T47D (cell line): ENCODE measurements around the gene MGLL.

Source experiments
- DNase-seq, 2 experiments: peaks; one replicate each; pipeline versions ENCODE4 v3.0.0 to v3.0.0-alpha.2; 2011 to 2012; ENCODE audit warnings: low read depth in 1 of 2, low spot score in 1 of 2
- JUND ChIP-seq: IDR thresholded peaks from 2 replicates; pipeline ENCODE4 v1.6.1; 2012; ENCODE audit warnings: low read depth
- in situ Hi-C: cut with HindIII; loops from 2 replicates; pipeline ENCODE4 v1.10.0; 2016; ENCODE audit warnings: low sequenced_read_pairs, low pct_unique_long_range_greater_than_20kb

Gene MGLL

GRCh38 chr3:127799476-127800222, 22.7 kb downstream of the MGLL start:
- DNase-seq: no peak
- in situ Hi-C loops: no loop called here
- no peak for TF ChIP-seq JUND

DNA sequence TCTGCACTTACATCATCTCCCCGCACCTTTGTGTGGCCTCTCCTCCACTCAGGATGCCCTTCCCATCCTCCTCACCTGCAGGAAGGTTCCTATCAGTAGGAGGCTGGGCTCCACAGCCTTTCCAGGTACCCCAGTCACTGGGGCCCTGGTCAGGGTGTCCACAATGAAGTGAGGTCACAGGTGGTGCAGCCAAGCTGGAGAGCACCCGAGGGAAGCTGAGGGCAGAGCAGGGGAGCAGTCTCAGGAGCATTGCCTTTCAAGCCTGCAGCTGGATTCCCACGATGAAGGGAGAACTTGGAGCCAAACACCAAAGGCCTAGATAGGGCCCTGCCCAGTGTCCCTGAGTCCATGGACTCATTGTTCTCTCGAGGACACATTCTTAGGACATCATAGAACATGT, 23.6 kb downstream of the MGLL start:
- no peak for TF ChIP-seq JUND
- in situ Hi-C loops: no loop called here
- DNase-seq: no peak

GRCh38 chr3:127796831-127797150, 25.5 kb downstream of the MGLL start:
- in situ Hi-C loops: no loop called here
- TF ChIP-seq JUND: no peak
- no peak for DNase-seq

- TF ChIP-seq JUND: no peak
- DNase-seq: no peak
- in situ Hi-C loops: no loop called here
Observed at GRCh38 chr3:127796045-127796830, 26.1 kb downstream of the MGLL start.

GRCh38 chr3:127794972-127795371, 27.3 kb downstream of the MGLL start:
- in situ Hi-C loops: no loop called here
- no peak for TF ChIP-seq JUND
- no peak for DNase-seq

DNA sequence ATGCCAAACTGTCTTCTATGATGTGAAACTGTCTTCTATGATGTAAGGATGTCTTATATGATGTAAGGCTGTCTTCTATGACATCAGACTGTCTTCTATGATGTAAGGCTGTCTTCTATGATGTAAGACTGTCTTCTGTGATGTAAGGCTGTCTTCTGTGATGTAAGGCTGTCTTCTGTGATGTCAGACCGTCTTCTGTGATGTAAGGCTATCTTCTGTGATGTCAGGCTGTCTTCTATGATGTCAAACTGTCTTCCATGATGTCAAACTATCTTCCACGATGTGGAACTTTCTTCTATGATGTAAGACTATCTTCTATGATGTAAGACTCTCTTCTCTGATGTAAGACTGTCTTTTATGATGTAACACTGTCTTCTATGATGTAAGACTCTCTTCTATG, 27.9 kb downstream of the MGLL start:
- no peak for DNase-seq
- in situ Hi-C loops: no loop called here
- TF ChIP-seq JUND: no peak

DNA sequence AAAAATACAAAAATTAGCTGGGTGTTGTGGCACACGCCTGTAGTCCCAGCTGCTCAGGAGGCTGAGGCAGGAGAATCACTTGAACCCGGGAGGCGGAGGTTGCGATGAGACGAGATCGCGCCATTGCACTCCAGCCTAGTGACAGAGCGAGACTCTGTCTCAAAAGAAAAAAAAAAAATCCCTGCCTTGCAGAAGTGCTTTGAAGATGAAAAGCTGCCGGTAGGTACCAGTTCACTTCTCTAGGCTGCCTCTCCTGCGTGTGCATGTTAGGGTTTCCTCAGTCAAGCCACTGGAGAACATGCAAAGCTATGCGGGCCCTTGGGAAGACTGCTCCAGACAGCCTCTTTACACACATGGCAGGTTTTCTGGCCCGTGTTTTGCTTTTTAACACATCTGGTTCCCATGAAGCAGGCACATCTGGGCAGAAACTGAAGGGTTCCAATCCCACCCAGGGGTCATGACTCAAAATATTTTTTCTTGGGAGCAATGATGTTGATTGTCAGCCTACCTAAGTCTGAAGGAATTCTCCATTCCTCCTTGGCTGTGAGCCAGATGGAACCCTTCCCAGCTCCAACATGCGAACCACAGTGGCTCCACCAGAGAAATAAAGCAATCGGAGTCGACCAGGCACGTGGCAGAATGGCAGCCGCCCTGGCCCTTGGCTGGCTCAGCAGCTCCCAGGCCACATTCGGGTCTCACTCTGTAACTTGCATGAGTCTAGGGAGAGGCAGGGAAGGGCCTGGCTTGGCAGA, 29.6 kb downstream of the MGLL start:
- no peak for DNase-seq
- in situ Hi-C loops: no loop called here
- TF ChIP-seq JUND: no peak

DNA sequence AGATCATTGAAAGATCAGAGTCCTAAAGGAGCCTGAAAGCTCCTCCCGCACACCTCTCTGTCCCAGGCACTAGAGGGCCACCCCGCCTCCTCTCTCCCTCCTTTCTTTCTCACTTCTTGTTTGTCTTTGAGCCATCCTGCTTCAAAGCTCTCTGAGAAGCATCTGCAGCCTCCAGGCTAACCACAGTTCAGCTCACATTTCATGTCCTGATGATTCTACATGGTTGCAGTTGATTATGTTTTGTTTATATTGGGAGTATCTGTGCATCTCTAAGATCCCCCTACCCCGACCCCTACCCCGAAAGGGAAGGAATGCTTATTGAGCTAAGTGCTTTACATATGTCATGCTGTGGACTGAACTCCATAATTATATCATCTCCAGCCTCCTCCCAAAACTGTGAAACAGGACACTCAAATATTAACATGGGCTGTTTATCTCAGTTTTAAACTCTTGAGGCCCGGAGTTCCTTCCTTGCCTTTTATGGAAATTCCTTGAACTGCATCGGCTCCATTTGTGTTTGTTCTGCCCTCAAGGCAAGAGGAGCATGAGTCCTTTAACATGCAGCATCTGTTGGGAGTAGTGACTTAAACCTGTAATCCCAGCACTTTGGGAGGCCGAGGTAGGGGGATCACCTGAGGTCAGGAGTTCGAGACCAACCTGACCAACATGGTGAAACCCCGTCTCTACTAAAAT, 30.9 kb downstream of the MGLL start:
- TF ChIP-seq JUND: no peak
- in situ Hi-C loops: no loop called here
- DNase-seq: peak; percentile 56 to 72

- no peak for DNase-seq
- in situ Hi-C loops: no loop called here
- no peak for TF ChIP-seq JUND
Observed at GRCh38 chr3:127790882-127791183, 31.5 kb downstream of the MGLL start.

DNA sequence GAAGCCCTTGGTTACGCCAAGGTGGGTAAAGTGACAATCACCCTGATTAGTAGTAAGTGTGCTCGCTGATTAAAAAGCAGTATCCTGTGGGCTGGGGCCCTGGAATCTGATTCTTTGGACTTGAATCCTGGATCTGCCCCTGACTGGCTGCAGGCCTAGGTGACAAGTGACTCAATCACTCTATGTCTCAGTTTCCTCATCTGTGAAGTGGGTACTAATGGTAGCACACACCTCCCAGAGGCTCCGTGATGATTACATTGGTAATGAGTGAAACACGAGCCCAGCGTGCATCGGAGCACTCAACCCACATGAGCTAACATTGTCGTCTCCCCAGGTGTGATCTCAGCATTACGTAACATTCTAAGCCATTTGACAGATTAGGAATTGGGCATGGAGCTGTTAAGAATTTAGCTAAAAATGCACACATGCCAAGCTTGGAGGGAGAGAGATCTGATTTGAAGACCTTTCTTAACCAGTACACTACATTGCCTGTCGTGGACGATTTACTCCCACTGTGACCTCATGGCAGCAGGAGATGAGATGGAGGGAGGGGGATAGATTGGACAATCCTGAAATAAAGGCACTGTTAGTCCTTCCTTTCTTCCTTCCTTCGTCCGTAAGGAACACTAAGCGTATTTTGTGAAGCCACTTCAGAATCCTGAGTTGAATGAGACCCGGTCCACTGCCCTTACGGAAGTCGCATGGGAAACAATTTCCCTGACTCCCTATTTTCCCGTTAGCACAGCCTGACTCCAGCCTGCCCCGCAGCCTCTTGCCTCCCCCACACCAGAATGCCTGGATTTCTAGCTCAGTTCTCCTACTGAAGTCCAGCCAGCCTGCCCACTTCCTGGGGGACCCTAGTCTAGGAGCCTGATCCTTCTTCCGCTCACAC, 32.1 kb downstream of the MGLL start:
- TF ChIP-seq JUND: no peak
- no peak for DNase-seq
- in situ Hi-C loops: no loop called here

DNA sequence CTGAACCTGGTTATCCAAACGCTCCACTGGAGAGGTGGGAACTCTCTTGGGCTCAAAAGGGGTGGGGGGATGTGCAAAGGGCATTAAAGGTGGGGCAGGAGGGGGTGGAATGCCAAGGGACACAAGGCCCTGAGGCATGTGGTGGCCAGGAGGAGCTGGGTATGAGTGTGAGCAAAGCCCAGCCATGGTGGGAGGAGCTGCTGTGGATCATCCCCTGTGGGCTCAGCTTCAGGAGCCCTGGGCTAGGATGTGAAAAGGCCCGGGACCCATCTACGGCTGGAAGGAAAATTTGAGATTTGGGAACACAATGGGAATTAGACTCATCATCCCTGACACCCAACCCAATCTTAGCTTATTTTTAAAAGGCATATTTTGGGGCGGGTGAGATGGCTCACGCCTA, 33.3 kb downstream of the MGLL start:
- no peak for TF ChIP-seq JUND
- no peak for DNase-seq
- in situ Hi-C loops: no loop called here

DNA sequence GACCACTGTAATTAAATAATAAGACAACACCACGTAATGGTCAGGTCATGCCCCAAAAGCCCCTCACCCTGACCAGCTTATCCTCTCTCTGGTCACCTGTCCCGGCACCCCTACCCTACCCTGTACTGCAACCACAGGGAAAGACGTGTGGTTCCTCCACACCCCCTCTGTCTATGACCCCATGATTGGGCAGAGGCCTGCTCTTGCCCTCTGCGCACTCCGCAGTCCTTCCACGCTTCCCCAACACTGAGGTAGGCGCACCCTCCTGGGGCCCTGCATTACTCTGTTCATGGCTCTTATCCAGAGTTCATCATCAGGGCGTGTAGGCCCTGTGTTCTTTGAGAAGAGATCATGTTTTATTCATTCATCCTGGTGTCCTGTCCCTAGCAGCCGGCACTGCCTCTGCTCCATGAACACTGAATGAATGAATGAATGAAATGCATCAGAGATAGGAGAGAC, 33.8 kb downstream of the MGLL start:
- no peak for TF ChIP-seq JUND
- in situ Hi-C loops: no loop called here
- no peak for DNase-seq
